OCI-LY1 (cell line): ENCODE measurements around the gene MAPK8IP1.

ENCODE experiments used
- EZH2 ChIP-seq: fragments of 200-600 bp; sonication (generic), shearing (Covaris generic); IDR thresholded peaks from 2 replicates; pipeline ENCODE4 v1.8.0; 2017; ENCODE audit warnings: borderline replicate concordance, mixed run types, mild to moderate bottlenecking, antibody characterized with exemption, low read length, moderate library complexity, mixed read lengths
- TF ChIP-seq, protein P1 (sequence below): fragments of 200-600 bp; sonication (generic), shearing (Covaris generic); IDR thresholded peaks from 2 replicates; pipeline ENCODE4 v1.5.1; 2017; ENCODE audit warnings: mild to moderate bottlenecking, antibody characterized with exemption, low read length, moderate library complexity, mixed read lengths

DNA sequence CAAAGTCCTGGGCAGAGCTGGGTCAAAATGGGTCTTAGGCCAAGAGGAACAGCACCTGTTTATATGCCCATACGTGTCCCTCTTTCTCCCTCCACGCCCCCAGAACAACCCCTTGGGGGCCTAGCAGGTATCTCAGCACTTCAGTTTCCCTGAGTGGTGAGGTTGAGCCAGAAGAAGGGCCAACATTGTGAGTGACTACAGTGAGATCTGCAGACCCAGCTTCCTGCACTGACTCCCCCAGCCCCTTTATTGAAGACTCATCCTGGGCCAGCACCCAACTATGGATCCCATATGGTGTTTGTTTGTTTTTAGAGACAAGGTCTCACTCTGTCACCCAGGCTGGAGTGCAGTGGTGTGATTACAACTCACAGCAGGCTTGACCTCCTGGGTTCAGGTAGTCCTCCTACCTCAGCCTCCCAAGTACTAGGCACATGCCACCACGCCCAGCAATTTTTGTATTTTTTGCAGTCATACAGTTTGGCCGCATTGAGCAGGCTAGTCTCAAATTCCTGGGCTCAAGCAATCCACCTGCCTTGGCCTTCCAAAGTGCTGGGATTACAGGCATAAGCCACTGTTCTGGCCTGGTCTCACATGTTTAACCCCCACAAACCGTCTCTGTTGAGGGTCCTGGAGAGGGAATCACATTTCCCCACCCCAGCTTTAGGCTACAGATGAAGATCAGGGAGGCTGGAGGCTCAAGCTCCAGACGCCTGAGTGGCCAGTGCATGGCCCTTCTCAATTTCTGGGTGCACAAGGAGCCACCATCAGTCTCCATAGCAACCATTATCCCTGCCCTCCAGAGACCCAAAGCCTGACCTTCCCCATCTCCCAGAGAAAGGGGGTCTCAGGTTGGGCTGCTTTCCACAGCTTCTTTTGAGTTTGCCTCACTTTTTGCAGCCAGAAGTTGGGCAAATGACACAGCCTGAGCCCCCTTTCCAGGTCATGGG lies 35.4 kb downstream of the MAPK8IP1 start:
- TF ChIP-seq, protein P1, sequence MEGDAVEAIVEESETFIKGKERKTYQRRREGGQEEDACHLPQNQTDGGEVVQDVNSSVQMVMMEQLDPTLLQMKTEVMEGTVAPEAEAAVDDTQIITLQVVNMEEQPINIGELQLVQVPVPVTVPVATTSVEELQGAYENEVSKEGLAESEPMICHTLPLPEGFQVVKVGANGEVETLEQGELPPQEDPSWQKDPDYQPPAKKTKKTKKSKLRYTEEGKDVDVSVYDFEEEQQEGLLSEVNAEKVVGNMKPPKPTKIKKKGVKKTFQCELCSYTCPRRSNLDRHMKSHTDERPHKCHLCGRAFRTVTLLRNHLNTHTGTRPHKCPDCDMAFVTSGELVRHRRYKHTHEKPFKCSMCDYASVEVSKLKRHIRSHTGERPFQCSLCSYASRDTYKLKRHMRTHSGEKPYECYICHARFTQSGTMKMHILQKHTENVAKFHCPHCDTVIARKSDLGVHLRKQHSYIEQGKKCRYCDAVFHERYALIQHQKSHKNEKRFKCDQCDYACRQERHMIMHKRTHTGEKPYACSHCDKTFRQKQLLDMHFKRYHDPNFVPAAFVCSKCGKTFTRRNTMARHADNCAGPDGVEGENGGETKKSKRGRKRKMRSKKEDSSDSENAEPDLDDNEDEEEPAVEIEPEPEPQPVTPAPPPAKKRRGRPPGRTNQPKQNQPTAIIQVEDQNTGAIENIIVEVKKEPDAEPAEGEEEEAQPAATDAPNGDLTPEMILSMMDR: no peak
- TF ChIP-seq EZH2: no peak
